Activated CD8-positive, alpha-beta memory T cell treated with anti-CD3 and anti-CD28 coated beads, Interleukin-2, amount 10 ng/mL, durations not matched to agents 7 days and 5 days (primary cell): ENCODE data around the gene PPDPF. TPM values are rescaled to one million over a fixed set of nuclear protein-coding genes. Genes with fewer than 3 reads are reported as not detected.

Experiments
- ATAC-seq: fragments of 150-1000 bp; cut with Tn5 transposase; one replicate; pipeline ENCODE4 v1.10.0; 2021; ENCODE audit warnings: moderate library complexity
- CTCF ChIA-PET: fragments of 350-600 bp; sonication (Branson Sonifier 250); formaldehyde crosslinking; loops from one replicate; lab custom pipeline; 2021; ENCODE audit warnings: antibody characterized with exemption; lab: Charles Lee
- DNase-seq: peaks from one replicate; pipeline ENCODE4 v3.0.0-alpha.2; 2020
- H3K27ac Mint-ChIP-seq: one replicate; pipeline ENCODE4 v1.8.0; 2021; ENCODE audit warnings: mild to moderate bottlenecking, mixed read lengths
- H3K27me3 Mint-ChIP-seq: one replicate; pipeline ENCODE4 v1.8.0; 2021; ENCODE audit warnings: mixed read lengths
- H3K36me3 Mint-ChIP-seq: one replicate; pipeline ENCODE4 v1.8.0; 2021; ENCODE audit warnings: mild to moderate bottlenecking, mixed read lengths
- H3K4me1 Mint-ChIP-seq: one replicate; pipeline ENCODE4 v1.8.0; 2021; ENCODE audit warnings: mixed read lengths
- H3K4me3 Mint-ChIP-seq: one replicate; pipeline ENCODE4 v1.8.0; 2021; ENCODE audit warnings: mild to moderate bottlenecking, moderate library complexity, mixed read lengths
- H3K9me3 Mint-ChIP-seq: one replicate; pipeline ENCODE4 v1.8.0; 2022; ENCODE audit warnings: low read depth, mixed read lengths
- total RNA-seq, 2 experiments: library from RNA; stranded (reverse); gene quantifications; one replicate each; pipeline ENCODE4 v1.2.3, GENCODE V29; 2021

PPDPF gene
- total RNA-seq, 2 experiments from 2014 or later, result 138 to 237 TPM

DNA sequence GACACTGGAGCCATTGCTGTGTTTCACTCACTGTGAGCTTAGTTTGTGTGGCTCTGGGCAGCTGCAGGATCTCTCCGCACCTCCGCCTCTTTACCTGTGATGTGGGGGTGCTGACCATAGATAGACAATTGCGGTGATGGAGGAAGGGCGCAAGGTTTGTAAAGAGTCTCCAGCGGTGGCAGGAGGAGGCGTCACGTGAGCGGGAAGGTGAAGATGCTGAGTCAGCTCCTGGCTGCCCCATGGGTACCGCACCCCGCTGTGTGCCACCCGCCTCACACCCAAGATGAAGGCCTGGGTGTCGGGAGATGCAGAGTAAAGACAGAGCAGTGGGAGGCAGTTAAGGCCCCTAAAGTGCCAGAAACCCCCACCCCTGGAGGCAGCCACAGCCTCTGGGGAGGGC lies 39.1 kb upstream of the PPDPF start:
- H3K27ac Mint-ChIP-seq, result no peak overlapping the region
- peaks cover 21% of the 10 kb centered on the region for H3K27me3 Mint-ChIP-seq
- H3K9me3 Mint-ChIP-seq, result no peaks in the 10 kb centered on the region
- no peak for ATAC-seq
- H3K36me3 Mint-ChIP-seq, result no peaks in the 10 kb centered on the region
- no peak for DNase-seq
- CTCF ChIA-PET, result no interaction called here
- H3K4me3 Mint-ChIP-seq, result no peak overlapping the region
- H3K4me1 Mint-ChIP-seq, result no peaks in the 10 kb centered on the region

DNA sequence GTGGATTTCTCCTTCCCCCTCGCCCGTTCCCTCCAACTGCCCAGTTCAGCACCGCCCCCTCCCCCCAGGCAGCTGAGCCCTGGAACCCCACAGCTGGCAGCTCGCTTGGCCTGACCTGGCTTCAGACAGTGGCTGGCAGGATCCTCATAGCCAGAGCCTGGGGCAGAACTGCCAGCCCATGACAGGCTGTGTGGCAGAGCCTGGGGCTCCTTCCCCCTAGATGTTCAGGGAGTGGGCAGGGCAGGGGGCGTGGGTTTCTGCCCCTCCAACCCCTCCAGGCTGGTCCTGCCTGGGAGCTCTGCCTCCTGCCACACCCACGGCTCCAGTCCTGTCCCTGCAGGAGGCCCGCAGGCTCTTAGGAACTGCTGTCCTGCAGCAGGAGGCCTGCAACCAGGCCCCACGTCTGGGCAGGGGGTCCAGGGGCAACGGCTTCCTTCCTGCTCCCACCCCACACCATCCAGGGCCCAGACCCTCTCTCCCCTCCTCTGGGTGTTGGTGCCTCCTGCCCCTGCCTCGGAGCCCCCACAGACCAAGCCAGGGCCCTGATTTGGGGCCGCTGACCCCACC lies 38.5 kb upstream of the PPDPF start:
- Mint-ChIP-seq H3K4me3 (no peak overlapping the region), H3K36me3 (no peaks in the 10 kb centered on the region), H3K9me3 (no peaks in the 10 kb centered on the region)

DNA sequence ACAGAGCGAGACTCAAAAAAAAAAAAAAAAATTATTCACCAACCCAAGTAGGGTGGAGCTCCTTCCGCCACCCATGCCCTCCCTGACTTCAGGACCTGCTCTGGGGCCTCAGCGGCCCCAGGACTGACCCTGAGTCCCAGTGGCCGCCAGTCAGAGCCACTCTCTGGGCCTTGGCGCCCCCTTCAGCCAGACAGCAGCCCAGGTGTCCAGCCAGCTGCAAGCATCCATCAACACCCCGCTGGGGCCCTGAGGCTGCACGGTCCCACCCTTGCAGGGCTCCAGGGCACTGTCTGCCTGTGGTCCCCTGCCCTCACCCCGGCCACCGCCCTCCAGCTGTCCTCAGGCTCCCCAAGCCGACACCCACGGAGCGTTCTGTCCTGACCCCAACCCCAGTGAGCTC lies 36.7 kb upstream of the PPDPF start:
- no peak overlapping the region for H3K4me3 Mint-ChIP-seq
- H3K36me3 Mint-ChIP-seq, result no peaks in the 10 kb centered on the region
- CTCF ChIA-PET, result interaction anchor here (0.6 kb wide), 1 partner anchor 12 kb away, joined by 5 read pairs; no protein-coding TSS in a partner anchor
- ATAC-seq (no peak), DNase-seq (no peak)
- H3K9me3 Mint-ChIP-seq, result no peaks in the 10 kb centered on the region
- H3K27ac Mint-ChIP-seq, result no peak overlapping the region
- H3K27me3 Mint-ChIP-seq, result peaks cover 12% of the 10 kb centered on the region
- H3K4me1 Mint-ChIP-seq, result no peaks in the 10 kb centered on the region

More for the DNA sequence above, 38.5 kb upstream of the PPDPF start:
- no peaks in the 10 kb centered on the region for H3K4me1 Mint-ChIP-seq
- DNase-seq (no peak), ATAC-seq (no peak)
- no peak overlapping the region for H3K27ac Mint-ChIP-seq
- H3K27me3 Mint-ChIP-seq, result peaks cover 15% of the 10 kb centered on the region
- CTCF ChIA-PET, result no interaction called here

DNA sequence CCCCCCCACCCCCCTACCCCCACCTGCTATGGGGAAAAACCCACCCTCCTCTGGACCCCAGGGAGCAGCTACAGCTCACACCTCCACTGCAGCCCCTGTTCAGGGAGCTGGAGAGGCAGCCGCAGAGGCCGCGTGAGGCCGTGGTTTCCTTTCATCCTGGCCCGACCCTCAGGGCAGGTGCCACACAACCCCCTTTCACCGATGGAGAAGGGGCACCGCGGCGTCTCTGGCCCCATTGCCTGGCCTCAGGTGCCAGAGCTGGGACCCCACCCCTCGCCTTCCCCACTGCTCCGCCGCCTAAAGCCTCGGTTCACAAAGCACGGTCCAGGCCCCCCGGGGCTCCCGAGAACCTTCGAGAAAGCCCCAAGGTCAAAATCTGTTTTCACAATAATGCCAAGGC lies 36.3 kb upstream of the PPDPF start:
- CTCF ChIA-PET, result interaction anchor here (0.6 kb wide), 1 partner anchor 12 kb away, joined by 5 read pairs; no protein-coding TSS in a partner anchor
- Mint-ChIP-seq H3K36me3 (no peaks in the 10 kb centered on the region), H3K27ac (no peak overlapping the region), H3K4me1 (no peaks in the 10 kb centered on the region), H3K9me3 (no peaks in the 10 kb centered on the region), H3K27me3 (peaks cover 12% of the 10 kb centered on the region), H3K4me3 (no peak overlapping the region)
- ATAC-seq, result no peak
- no peak for DNase-seq

DNA sequence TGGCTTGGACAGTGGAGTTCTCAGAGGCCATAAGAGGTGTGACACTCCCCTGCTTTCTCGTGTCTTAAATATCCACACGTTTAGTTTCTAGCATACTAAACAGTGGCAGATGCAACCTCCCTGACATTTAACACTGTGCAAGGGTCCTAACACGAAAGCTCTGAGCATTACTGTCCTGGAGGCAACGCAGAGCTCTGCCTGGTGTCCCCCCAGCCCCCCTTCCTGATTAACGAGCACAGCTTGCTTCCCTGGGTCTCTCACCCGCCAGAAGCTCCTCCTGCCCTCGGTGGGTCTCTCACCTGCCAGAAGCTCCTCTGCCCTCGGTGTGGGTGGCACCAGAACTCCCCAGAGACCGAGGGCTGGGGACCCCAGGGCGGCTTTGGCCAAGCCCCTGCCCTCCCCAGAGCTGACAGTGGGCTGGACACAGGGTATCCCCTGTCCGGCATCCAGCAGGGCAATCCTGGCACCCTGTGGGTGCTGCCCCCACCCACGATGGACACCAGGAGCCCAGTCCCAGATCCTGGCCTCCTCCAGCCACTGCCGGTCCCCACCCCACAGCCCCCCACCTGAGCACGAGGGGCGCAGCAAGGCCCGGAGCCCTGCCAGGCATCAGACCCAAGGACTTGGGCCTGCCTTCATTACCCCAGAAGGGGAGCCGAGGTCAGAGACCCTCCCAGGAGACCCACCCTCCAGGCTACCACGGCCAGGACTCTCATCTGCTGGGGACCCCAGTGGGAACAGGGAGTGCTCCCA lies 35.7 kb upstream of the PPDPF start:
- no peaks in the 10 kb centered on the region for H3K9me3 Mint-ChIP-seq
- DNase-seq (no peak), ATAC-seq (no peak)
- no peak overlapping the region for H3K4me3 Mint-ChIP-seq
- H3K27ac Mint-ChIP-seq, result no peak overlapping the region
- H3K27me3 Mint-ChIP-seq, result peaks cover 12% of the 10 kb centered on the region
- no peaks in the 10 kb centered on the region for H3K36me3 Mint-ChIP-seq
- CTCF ChIA-PET, result no interaction called here
- H3K4me1 Mint-ChIP-seq, result no peaks in the 10 kb centered on the region

DNA sequence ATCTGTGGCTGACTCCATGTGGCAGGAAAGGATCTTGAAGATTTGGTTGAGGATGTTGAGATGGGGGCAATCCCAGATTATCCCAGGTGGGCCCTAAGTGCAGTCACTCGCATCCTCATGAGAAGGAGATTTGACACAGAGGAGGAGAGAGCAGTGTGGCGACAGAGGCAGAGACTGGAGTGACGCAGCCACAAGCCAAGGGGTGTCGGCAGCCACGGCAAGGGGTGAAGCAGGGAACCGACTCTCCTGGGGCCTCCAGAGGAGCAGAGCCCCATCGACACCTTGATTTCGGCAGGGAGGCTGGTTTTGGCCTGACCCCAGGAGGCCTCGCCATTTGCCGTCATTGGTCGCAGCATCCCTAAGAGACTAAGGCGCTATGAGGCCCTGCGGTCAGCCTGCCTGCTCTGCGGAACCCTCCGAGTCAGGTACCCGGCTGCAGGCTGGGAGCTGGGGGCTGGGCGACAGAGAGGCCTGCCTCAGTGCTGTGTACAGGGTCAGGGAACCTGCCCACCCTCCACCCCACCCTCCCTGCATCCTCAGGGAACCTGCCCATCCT lies 34.2 kb upstream of the PPDPF start:
- peaks cover 11% of the 10 kb centered on the region for H3K27me3 Mint-ChIP-seq
- CTCF ChIA-PET, result no interaction called here
- H3K9me3 Mint-ChIP-seq, result no peaks in the 10 kb centered on the region
- ATAC-seq (no peak), DNase-seq (no peak)
- H3K36me3 Mint-ChIP-seq, result no peaks in the 10 kb centered on the region
- no peak overlapping the region for H3K4me3 Mint-ChIP-seq
- H3K4me1 Mint-ChIP-seq, result no peaks in the 10 kb centered on the region
- no peak overlapping the region for H3K27ac Mint-ChIP-seq

DNA sequence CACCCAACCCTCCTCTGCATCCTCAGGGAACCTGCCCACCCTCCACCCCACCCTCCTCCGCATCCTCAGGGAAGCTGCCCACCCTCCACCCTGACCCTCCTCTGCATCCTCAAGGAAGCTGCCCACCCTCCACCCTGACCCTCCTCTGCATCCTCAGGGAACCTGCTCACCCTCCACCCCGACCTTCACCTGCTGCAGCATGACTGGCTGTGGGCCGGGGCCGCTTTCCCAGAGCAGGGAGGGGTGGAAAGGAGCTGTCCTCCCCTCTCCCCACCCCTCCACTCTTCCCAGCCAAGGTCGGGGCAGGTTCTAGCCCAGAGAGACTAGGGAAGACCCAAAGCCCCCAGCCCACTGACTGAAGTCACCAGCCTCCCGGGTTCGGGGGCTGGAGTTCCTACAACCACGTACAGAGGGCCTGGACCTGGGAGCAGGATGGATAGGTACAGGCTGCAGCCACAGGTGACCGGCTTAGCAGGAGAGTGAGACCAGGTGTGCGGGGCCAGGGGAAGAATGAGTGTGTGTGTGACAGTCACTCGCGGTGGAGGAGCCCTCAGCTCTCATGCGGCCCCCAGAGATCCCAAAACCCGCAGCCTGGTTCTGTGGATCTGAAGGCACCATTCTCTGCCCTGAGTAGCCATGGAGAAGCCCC lies 33.3 kb upstream of the PPDPF start:
- H3K36me3 Mint-ChIP-seq, result no peaks in the 10 kb centered on the region

DNA sequence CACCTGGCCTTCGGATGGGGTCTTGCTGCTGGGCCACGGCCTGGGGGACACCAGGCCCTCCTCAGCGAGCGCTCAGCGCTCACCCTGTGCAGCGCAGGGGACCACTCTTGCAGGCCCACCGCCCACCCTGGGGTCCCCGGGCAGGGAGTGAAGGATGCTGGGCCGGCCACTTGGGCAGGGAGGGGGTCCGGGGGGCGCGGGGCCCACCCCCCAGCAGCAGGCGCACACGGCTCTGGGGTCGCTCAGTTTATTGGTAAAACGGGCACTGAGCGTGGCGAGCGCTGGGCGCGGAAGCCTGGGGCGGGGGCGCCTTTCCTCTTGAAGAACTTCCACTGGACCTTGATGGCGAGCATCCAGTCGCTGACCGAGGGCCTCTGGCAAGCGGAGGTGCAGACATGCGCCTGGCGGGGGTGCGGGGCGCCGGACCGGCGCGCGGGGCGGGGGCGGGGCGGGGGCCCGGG lies 32.8 kb upstream of the PPDPF start:
- H3K36me3 Mint-ChIP-seq, result no peaks in the 10 kb centered on the region
- ATAC-seq (no peak), DNase-seq (no peak)
- H3K4me1 Mint-ChIP-seq, result no peaks in the 10 kb centered on the region
- H3K27ac Mint-ChIP-seq, result no peak overlapping the region
- H3K4me3 Mint-ChIP-seq, result no peak overlapping the region
- peaks cover 3% of the 10 kb centered on the region for H3K9me3 Mint-ChIP-seq
- CTCF ChIA-PET, result no interaction called here
- peaks cover 8% of the 10 kb centered on the region for H3K27me3 Mint-ChIP-seq

More for the DNA sequence above, 33.3 kb upstream of the PPDPF start:
- peaks cover 2% of the 10 kb centered on the region for H3K9me3 Mint-ChIP-seq
- no peaks in the 10 kb centered on the region for H3K4me1 Mint-ChIP-seq
- no peak for ATAC-seq
- DNase-seq, result no peak
- no peak overlapping the region for H3K27ac Mint-ChIP-seq
- CTCF ChIA-PET, result no interaction called here
- H3K4me3 Mint-ChIP-seq, result no peak overlapping the region
- peaks cover 8% of the 10 kb centered on the region for H3K27me3 Mint-ChIP-seq

DNA sequence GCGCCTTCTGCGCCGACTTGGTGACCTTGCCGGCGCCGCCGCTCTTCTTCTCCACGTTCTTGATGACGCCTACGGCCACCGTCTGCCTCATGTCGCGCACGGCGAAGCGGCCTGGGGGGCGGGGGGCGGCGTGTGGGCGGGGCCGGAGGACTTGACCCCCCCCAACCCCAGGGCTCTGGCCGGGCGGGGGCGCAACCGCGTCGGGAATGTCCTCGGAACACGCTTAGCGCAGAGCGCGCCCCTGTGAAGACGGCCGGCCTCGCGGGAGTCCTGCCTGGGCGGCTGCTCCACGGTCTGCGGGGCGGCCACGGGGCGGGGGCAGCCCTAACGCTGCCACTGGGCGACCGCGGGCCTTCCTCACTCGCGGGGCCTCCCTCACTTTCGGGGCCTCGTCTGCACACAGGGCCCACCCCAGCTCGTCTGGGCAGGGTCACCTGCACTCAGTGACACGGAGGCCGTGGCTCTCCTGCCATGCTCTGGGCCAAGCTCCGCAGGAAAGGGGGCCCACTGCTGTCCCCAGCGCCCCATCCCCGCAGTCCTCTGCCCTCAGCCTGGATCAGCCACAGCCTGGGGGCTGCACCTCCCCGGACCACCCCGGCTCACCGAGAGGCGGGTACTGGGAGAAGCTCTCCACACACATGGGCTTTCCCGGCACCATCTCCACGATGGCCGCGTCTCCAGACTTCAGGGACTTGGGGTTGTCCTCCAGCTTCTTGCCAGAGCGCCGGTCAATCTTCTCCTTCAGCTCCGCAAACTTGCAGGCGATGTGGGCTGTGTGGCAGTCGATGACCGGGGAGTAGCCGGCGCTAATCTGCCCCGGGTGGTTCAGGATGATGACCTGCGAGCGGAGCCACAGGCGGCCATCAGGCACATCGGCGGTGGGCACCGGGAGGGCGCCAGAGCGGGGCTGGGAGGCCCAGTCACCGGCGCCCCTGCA lies 32.0 kb upstream of the PPDPF start:
- no peak overlapping the region for H3K4me3 Mint-ChIP-seq
- ATAC-seq, result no peak
- CTCF ChIA-PET, result no interaction called here
- H3K27me3 Mint-ChIP-seq, result peaks cover 6% of the 10 kb centered on the region
- H3K36me3 Mint-ChIP-seq, result no peaks in the 10 kb centered on the region
- H3K4me1 Mint-ChIP-seq, result no peaks in the 10 kb centered on the region
- H3K27ac Mint-ChIP-seq, result no peak overlapping the region
- DNase-seq, result no peak
- peaks cover 3% of the 10 kb centered on the region for H3K9me3 Mint-ChIP-seq

DNA sequence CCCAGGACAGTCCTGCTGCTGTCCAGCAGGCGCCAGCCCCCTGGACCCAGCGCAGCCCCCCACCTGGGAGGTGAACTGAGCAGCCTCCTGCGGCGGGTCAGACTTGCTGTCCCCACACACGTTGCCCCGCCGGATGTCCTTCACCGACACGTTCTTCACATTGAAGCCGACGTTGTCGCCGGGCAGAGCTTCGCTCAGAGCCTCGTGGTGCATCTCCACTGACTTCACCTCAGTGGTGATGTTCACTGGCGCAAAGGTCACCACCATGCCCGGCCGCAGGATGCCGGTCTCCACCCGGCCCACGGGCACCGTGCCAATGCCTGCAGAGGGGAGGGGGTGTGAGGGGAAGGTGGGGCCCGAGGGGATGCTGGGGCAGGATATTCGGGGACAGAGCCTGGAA lies 30.1 kb upstream of the PPDPF start:
- H3K4me1 Mint-ChIP-seq, result no peaks in the 10 kb centered on the region
- no peak overlapping the region for H3K4me3 Mint-ChIP-seq
- H3K9me3 Mint-ChIP-seq, result peaks cover 3% of the 10 kb centered on the region
- DNase-seq, result no peak
- CTCF ChIA-PET, result no interaction called here
- ATAC-seq, result no peak
- peaks cover 3% of the 10 kb centered on the region for H3K27me3 Mint-ChIP-seq
- H3K36me3 Mint-ChIP-seq, result no peaks in the 10 kb centered on the region
- H3K27ac Mint-ChIP-seq, result no peak overlapping the region

DNA sequence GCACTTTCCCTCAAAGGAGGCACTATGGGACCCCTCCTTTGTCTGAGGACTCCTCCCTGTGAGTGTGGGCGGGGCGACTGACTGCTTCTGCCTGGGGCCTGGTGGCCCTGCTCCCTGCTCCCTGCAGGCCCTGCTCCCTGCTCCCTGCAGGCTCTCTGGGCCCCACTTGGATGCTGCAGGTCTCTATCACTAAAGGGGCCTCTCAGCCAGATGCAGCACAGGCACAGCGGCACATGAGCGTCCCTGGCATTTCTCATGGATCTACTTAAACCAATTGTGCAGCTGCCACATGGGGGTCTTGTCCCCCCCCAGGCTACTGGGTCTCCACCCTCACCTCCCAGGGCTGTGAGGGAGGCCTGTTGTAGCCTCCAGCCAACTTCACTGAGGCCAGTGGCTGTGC lies 29.5 kb upstream of the PPDPF start:
- CTCF ChIA-PET, result no interaction called here
- Mint-ChIP-seq H3K36me3 (no peaks in the 10 kb centered on the region), H3K4me3 (no peak overlapping the region), H3K27ac (no peak overlapping the region), H3K4me1 (no peaks in the 10 kb centered on the region), H3K9me3 (peaks cover 3% of the 10 kb centered on the region), H3K27me3 (peaks cover 3% of the 10 kb centered on the region)
- no peak for DNase-seq
- no peak for ATAC-seq

DNA sequence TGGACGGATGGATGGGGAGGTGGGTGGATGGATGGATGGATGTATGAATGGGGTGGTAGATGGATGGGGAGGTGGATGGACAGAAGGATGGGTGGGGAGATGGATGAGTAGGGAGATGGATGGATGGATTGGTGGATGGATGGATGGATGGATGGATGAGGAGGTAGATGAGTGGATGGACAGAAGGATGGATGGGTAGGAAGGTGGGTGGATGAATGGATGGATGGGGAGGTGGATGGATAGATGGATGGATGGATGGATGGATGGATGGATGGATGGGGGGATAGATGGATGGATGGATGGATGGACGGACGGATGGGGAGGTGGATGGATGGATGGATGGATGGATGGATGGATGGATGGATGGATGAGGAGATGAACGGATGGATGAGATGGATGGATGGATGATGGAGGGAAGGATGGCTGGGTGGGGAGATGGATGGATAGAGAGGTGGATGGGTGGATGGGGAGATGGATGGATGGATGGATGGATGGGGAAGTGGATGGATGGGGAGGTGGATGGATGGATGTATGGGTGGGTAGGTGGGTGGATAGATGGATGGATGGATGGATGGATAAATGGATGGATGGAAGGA lies 28.8 kb upstream of the PPDPF start:
- Mint-ChIP-seq H3K27me3 (peaks cover 8% of the 10 kb centered on the region), H3K36me3 (no peaks in the 10 kb centered on the region), H3K4me1 (no peaks in the 10 kb centered on the region), H3K9me3 (peaks cover 3% of the 10 kb centered on the region), H3K27ac (no peak overlapping the region), H3K4me3 (no peak overlapping the region)
- DNase-seq (no peak), ATAC-seq (no peak)
- CTCF ChIA-PET, result no interaction called here
